ENCODE measurements around the gene REEP1.

The REEP1 gene

DNA sequence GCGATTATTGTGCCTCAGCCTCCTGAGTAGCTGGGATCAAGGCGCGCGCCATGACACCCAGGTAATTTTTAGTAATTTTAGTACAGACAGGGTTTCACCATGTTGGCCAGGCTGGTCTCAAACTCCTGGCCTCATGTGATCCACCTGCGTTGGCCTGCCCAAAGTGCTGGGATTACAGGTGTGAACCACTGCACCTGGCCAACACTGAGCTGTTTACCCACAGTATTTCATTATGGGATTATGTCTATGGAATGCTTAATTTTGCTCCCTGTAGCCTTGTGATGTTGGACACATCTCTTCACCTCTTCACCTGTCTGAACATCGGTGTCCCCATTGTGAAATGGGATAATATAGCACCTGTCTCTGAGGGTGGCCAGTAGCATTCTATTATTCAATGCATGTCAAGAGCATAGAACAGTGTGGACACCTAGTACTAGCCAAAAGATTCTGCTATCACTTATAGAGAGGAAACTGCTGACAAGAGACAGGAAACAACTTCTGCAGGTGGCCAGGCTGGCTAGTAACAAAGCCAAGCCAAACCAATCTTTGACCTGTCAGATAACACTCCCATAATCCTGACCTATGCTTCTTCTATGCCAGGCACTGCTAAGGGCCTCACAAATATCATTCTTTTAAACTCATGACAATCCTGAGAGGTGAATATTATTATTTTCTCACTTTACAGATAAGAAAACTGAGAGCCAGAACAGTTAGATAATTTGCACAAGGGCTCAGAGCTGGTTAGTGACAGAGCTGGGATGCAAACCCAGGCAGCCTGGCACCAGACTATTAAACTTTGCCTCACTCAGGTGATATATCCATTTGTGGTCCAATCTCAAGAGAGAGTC lies 29.4 kb upstream of the REEP1 start:
- no peak for DNase-seq (ENCODE audit: low read depth)
- TF ChIP-seq, protein P1, sequence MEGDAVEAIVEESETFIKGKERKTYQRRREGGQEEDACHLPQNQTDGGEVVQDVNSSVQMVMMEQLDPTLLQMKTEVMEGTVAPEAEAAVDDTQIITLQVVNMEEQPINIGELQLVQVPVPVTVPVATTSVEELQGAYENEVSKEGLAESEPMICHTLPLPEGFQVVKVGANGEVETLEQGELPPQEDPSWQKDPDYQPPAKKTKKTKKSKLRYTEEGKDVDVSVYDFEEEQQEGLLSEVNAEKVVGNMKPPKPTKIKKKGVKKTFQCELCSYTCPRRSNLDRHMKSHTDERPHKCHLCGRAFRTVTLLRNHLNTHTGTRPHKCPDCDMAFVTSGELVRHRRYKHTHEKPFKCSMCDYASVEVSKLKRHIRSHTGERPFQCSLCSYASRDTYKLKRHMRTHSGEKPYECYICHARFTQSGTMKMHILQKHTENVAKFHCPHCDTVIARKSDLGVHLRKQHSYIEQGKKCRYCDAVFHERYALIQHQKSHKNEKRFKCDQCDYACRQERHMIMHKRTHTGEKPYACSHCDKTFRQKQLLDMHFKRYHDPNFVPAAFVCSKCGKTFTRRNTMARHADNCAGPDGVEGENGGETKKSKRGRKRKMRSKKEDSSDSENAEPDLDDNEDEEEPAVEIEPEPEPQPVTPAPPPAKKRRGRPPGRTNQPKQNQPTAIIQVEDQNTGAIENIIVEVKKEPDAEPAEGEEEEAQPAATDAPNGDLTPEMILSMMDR (IDR thresholded peaks at IDR 0.05; ENCODE audit: insufficient read depth, low read depth, low read length, missing control alignments), result no peak
- no peak overlapping the region for H3K4me3 ChIP-seq (ENCODE audit: low read depth, low read length)

DNA sequence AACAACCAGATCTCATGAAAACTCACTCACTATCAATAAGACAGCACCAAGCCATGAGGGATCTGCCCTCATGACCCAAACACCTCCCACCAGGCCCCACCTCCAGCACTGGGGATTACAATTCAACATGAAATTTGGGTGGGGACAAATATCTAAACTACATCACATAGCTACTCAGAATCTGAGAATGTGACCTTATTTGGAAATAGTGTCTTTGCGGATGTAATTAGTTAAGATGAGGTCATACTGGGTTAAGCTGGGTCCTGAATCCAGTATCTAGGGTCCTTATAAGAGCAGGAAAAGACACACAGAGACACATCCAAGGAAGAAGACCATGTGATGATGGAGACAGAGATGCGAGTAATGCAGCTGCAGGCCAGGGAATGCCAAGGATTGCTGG lies 27.5 kb upstream of the REEP1 start:
- no peak overlapping the region for H3K4me3 ChIP-seq (ENCODE audit: low read depth, low read length)
- DNase-seq (ENCODE audit: low read depth), result no peak
- TF ChIP-seq, protein P1 (IDR thresholded peaks at IDR 0.05; ENCODE audit: insufficient read depth, low read depth, low read length, missing control alignments), result no peak

DNA sequence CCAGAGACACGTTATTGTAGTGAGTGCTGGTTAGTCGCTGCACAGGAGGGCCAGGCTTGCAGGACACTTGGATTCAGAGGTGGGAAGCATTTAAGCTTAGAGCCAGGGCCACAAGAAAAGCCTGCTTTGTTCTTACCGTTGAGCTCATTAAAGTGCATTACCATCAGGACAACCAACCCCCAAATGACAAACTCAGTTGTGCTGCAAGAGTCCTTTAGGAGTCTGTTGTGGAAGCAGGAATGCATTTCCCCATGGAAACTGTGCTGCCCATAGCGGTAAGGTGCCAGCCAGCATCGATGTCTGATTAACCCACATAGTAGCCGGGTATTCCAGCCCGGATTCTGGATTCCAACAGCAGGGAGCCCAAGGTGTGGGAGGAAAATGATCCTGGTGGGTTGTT lies 23.4 kb upstream of the REEP1 start:
- TF ChIP-seq, protein P1 (IDR thresholded peaks at IDR 0.05; ENCODE audit: insufficient read depth, low read depth, low read length, missing control alignments), result no peak
- no peak overlapping the region for H3K4me3 ChIP-seq (ENCODE audit: low read depth, low read length)
- DNase-seq (ENCODE audit: low read depth), result no peak

DNA sequence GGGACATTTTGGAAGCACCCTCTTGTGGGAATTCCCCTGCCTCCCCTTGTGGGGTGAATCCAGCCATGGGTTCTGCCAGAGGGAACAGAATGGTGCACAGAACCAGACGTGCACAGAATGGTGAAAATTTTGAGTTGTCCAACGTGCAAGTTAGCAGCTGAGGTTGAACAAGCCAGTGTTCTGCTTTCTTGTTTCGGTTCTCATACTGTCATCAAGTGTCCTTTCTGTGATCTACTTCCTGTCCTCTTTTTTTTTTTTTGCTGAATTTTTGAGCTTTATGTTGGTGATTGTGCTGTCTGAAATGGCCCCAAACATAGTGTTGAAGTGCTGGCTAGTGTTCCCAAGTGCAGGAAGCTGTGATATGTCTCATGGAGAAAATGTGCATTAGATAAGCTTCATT lies 21.5 kb upstream of the REEP1 start:
- TF ChIP-seq, protein P1 (IDR thresholded peaks at IDR 0.05; ENCODE audit: insufficient read depth, low read depth, low read length, missing control alignments), result no peak
- H3K4me3 ChIP-seq (ENCODE audit: low read depth, low read length), result no peak overlapping the region
- peak; percentile 76 for DNase-seq (ENCODE audit: low read depth)

DNA sequence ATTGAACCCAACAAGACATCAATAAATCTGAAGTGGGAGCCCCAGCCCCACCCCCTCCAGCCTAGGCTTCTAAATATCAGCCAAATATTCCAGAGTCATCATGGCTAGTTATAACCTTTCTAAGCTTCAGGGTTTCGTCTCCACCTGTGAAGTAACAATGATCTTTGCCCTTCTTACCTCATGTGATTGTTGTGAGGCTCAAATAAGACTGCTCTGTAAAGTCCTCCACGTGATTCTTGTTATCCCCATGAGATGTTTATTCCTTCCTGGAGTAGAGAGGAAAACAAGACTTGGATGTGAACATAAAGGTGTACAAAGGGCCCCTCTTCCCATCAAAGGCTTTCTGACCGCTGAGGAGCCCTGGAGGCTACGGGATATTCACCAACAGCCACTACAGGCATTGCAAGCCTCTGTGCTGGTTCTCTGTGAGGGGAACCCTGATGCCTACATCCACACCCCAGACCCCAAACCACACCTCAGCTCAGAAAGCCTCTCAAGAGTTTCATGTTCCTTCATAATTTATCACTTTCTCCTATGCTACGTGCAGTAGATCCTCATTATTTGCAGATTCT lies 20.1 kb upstream of the REEP1 start:
- H3K4me3 ChIP-seq (ENCODE audit: low read depth, low read length), result no peak overlapping the region
- DNase-seq (ENCODE audit: low read depth), result no peak
- TF ChIP-seq, protein P1 (IDR thresholded peaks at IDR 0.05; ENCODE audit: insufficient read depth, low read depth, low read length, missing control alignments), result no peak

DNA sequence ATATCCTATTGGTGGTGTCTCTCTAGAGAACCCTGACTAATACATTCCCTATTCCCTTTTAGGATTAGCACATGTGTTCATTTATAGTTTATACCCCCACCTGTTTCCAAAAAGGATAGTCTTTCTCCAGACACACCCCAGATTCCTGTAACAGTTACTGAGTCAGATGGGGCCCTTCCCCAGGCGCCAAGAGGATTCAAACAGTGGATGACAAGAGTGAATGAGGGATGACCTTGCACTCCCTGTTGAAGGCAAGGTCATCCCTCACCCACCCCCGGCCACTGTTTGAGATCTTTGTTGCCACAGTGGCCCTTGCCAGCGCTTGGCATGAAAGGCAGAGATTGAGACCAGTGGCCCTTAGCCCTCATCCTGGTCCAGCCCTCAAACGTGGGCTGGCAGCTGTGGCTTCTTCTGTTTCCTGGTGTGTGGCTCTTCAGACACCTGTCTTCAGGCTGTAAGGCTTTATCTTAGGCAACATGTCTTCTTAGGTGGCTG lies 15.3 kb upstream of the REEP1 start:
- H3K4me3 ChIP-seq (ENCODE audit: low read depth, low read length), result no peak overlapping the region
- TF ChIP-seq, protein P1 (IDR thresholded peaks at IDR 0.05; ENCODE audit: insufficient read depth, low read depth, low read length, missing control alignments), result no peak
- no peak for DNase-seq (ENCODE audit: low read depth)

Data from GM12865 (cell line).